Measurements from ENCODE around the gene PHACTR1. TPM values are rescaled to one million over a fixed set of nuclear protein-coding genes. Genes with fewer than 3 reads are reported as not detected.

Gene PHACTR1
- total and polyA plus RNA-seq, 2 of the 4 experiments (the other 2 are of a cell fraction), result not detected

GRCh38 chr6:12916006-12916405 is 199.4 kb downstream of the PHACTR1 start:
- no peak overlapping the region for H2BK120ac ChIP-seq (ENCODE audit: low read depth, low read length)
- H3K9me3 ChIP-seq (ENCODE audit: control insufficient read depth, insufficient read depth, low read length), result peaks cover 2% of the 10 kb centered on the region; the same call in 1 of the 2 replicates
- no peaks in the 10 kb centered on the region for H4K20me1 ChIP-seq (ENCODE audit: insufficient read depth, low read length)
- H3K4me1 ChIP-seq (ENCODE audit: control insufficient read depth, insufficient read depth, low read length), result no peaks in the 10 kb centered on the region
- no peak overlapping the region for H3K4ac ChIP-seq (ENCODE audit: low read depth, low read length)
- ATAC-seq (ENCODE audit: low read depth) (no peak), DNase-seq (no peak)
- no peak overlapping the region for H2AFZ ChIP-seq (replicated peaks; ENCODE audit: low read length, poor library complexity)
- H3K56ac ChIP-seq (ENCODE audit: extremely low read depth, insufficient read depth, low read length), result no peak overlapping the region
- no peak overlapping the region for H4K91ac ChIP-seq (ENCODE audit: insufficient read depth, low read depth, low read length)
- H2BK20ac ChIP-seq (ENCODE audit: low read depth, low read length), result no peak overlapping the region
- no peak overlapping the region for H4K8ac ChIP-seq (ENCODE audit: low read depth in 2 of 2, low read length in 2 of 2)
- no peak overlapping the region for H3K14ac ChIP-seq (replicated peaks; ENCODE audit: low read depth, low read length)
- ChIA-PET POLR2A (ENCODE audit: unreplicated experiment) (no interaction called here), CTCF (no interaction called here)
- H3K36me3 ChIP-seq (ENCODE audit: control insufficient read depth, insufficient read depth, low read length), result no peaks in the 10 kb centered on the region
- H3K4me2 ChIP-seq (ENCODE audit: low read depth, low read length), result no peak overlapping the region
- H2BK5ac ChIP-seq (ENCODE audit: low read depth, low read length, poor library complexity, severe bottlenecking), result no peak overlapping the region
- no peak overlapping the region for H3K27ac ChIP-seq (ENCODE audit: insufficient read depth, low read length)
- no TSS peak for BruUV-seq (replicated peaks)
- dilution Hi-C loops (cut with HindIII; ENCODE audit: low sequenced_read_pairs, unreplicated experiment) (no loop called here), in situ Hi-C loops (cut with MboI; ENCODE audit: low sequenced_read_pairs) (no loop called here), intact Hi-C loops (cut with micrococcal nuclease) (no loop called here)
- no peak overlapping the region for H2BK15ac ChIP-seq (ENCODE audit: low read depth, low read length)
- H3K23ac ChIP-seq (ENCODE audit: low read depth, low read length), result no peak overlapping the region
- no peaks in the 10 kb centered on the region for H3K79me1 ChIP-seq (ENCODE audit: low read depth in 1 of 2, low read length in 2 of 2)
- H3K27me3 ChIP-seq (ENCODE audit: control insufficient read depth, insufficient read depth, low read length), result no peaks in the 10 kb centered on the region
- no peaks in the 10 kb centered on the region for H3K9me1 ChIP-seq (ENCODE audit: insufficient read depth, low read length)
- H2AK5ac ChIP-seq (ENCODE audit: low read depth, low read length), result no peak overlapping the region
- TF ChIP-seq NFE2L2 (IDR thresholded peaks at IDR 0.05; ENCODE audit: low read depth, low read length) (no peak), CEBPB (IDR thresholded peaks at IDR 0.05; ENCODE audit: low read depth, low read length) (no peak), MXI1 (IDR thresholded peaks at IDR 0.05; ENCODE audit: borderline replicate concordance, low read depth, low read length) (no peak), BHLHE40 (IDR thresholded peaks at IDR 0.05; ENCODE audit: low read depth, low read length) (no peak), MAZ (IDR thresholded peaks at IDR 0.05; ENCODE audit: borderline replicate concordance, low read depth, low read length) (no peak)
- no peak overlapping the region for H3K4me3 ChIP-seq (ENCODE audit: insufficient read depth, low read depth, low read length)
- H3K9ac ChIP-seq (ENCODE audit: low read depth, low read length), result no peak overlapping the region
- WGBS, 2 experiments (ENCODE audit: extremely low coverage in 2 of 2, insufficient read length in 1 of 2), result no CpG with 5 or more reads among the region's 5 CpGs
- H2AK9ac ChIP-seq (replicated peaks; ENCODE audit: low read depth, low read length, poor library complexity), result no peak overlapping the region
- no peak overlapping the region for H3K18ac ChIP-seq (ENCODE audit: low read depth, low read length)
- H4K5ac ChIP-seq (ENCODE audit: low read depth, low read length), result no peak overlapping the region
